Measurements from ENCODE around the gene STK32B.
"Not testable (repeated sequence)": the region's sequence is repeated elsewhere in the genome, so short reads cannot be mapped to it uniquely, and the experiment has no call there.

STK32B gene

GRCh38 chr4:5051278-5052203, at the start of gene STK32B:
STK32B (plus strand) TSS chr4:5051480.
- TF ChIP-seq POLR2A (IDR thresholded peaks at IDR 0.05; ENCODE audit: low read length) (no peak), GATA1 (IDR thresholded peaks at IDR 0.05; ENCODE audit: low read depth, low read length) (no peak)
- DNase-seq = peak; percentile 56 to 65

DNA sequence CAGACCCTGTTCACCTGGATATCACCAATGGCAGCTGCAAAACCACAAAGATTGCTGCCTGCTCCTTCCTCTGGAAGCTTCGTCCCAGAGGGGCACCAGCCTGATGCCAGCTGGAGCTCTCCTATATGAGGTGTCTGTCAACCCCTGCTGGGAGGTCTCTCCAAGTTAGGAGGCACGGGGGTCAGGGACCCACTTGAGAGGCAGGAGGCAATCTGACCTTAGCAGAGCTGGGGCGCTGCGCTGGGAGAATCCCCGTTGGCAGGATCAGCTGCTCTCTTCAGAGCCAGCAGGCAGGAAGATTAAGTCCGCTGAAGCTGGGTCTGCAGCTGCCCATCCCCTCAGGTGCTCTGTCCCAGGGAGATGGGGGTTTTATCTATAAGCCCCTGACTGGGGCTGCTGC, 49.6 kb upstream of the STK32B start:
- not testable (repeated sequence) for DNase-seq

DNA sequence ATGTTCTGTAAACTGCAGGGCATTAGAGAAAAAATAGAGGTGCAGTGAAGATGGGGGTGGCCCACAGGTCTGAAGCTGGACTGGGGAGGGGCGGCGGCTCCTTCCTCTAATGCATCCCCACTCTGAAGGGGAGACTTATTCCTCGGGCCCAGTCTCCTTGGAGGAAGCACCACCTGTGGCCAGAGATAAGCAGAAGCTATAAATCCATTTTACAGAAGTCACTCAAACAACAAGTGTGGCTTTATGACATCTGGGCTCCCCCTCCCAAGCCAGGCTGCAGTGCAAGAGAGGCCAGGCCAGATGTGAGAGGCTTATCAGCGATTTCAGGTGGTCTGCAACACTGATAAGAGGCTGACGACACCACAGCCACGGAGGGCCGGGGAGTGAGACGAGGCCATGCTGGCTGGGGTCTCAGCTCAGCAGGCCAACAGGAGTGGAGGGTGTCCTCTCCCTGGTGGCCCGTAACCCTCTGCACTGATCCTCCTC, 47.9 kb upstream of the STK32B start:
- peak; percentile 89 to 98 for DNase-seq
- TF ChIP-seq POLR2A (IDR thresholded peaks at IDR 0.05; ENCODE audit: low read length) = no peak
- peak; percentile 76 for TF ChIP-seq GATA1 (IDR thresholded peaks at IDR 0.05; ENCODE audit: low read depth, low read length)

GRCh38 chr4:5003918-5004317, 47.4 kb upstream of the STK32B start:
- DNase-seq = no peak
- TF ChIP-seq POLR2A (IDR thresholded peaks at IDR 0.05; ENCODE audit: low read length) (no peak), GATA1 (IDR thresholded peaks at IDR 0.05; ENCODE audit: low read depth, low read length) (no peak)

- peak in 1 of 2 experiments; percentile 35 for DNase-seq
- TF ChIP-seq POLR2A (IDR thresholded peaks at IDR 0.05; ENCODE audit: low read length) (no peak), GATA1 (IDR thresholded peaks at IDR 0.05; ENCODE audit: low read depth, low read length) (no peak)
Measured at GRCh38 chr4:5004496-5004895, 46.8 kb upstream of the STK32B start.

DNA sequence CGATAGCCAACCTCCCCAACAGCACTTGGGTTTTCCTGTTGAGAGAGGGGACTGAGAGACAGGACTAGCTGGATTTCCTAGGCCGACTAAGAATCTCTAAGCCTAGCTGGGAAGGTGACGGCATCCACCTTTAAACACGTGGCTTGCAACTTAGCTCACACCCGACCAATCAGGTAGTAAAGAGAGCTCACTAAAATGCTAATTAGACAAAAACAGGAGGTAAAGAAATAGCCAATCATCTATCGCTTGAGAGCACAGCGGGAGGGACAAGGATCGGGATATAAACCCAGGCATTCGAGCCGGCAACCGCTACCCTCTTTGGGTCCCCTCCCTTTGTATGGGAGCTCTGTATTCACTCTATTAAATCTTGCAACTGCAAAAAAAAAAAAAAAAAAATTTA, 44.3 kb upstream of the STK32B start:
- not testable (repeated sequence) for DNase-seq

- DNase-seq = no peak
- TF ChIP-seq POLR2A (IDR thresholded peaks at IDR 0.05; ENCODE audit: low read length) = no peak
- TF ChIP-seq GATA1 (IDR thresholded peaks at IDR 0.05; ENCODE audit: low read depth, low read length) = no peak
Measured at GRCh38 chr4:5009796-5010195, 41.5 kb upstream of the STK32B start.

GRCh38 chr4:5010984-5011383, 40.3 kb upstream of the STK32B start:
- TF ChIP-seq POLR2A (IDR thresholded peaks at IDR 0.05; ENCODE audit: low read length) = no peak
- TF ChIP-seq GATA1 (IDR thresholded peaks at IDR 0.05; ENCODE audit: low read depth, low read length) = no peak
- DNase-seq = no peak

DNA sequence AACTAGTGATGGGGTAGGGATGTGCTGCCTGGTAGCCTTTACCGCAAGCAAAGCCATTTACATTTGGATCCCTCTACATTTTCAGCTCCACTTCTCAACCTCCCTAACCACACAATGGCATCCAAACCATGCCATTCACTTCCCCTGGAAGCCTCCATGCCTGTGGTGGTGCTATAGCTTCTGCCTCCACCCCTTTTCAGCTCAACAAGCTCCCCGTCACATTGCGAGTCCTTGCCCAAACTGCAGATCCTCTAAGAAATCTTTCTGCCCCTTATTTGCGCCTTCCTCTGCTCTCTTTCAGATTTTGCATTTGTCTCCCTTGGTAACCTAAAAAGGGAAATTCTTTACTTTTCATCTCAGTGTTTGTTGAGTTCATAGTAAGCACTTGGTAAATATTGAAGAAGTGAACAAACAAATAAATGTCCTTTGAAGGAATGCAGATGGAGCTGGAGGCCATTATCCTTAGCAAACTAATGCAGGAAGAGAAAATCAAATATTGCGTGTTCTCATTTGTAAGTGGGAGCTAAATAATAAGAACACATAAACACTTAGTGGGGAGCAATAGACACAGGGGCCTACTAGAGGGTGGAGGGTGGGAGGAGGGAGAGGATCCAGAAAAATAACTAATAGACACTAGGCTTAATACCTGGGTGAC, 38.9 kb upstream of the STK32B start:
- no peak for DNase-seq
- TF ChIP-seq GATA1 (IDR thresholded peaks at IDR 0.05; ENCODE audit: low read depth, low read length) = no peak
- no peak for TF ChIP-seq POLR2A (IDR thresholded peaks at IDR 0.05; ENCODE audit: low read length)

GRCh38 chr4:5012958-5013357, 38.3 kb upstream of the STK32B start:
- DNase-seq = no peak
- TF ChIP-seq GATA1 (IDR thresholded peaks at IDR 0.05; ENCODE audit: low read depth, low read length) (no peak), POLR2A (IDR thresholded peaks at IDR 0.05; ENCODE audit: low read length) (no peak)

DNA sequence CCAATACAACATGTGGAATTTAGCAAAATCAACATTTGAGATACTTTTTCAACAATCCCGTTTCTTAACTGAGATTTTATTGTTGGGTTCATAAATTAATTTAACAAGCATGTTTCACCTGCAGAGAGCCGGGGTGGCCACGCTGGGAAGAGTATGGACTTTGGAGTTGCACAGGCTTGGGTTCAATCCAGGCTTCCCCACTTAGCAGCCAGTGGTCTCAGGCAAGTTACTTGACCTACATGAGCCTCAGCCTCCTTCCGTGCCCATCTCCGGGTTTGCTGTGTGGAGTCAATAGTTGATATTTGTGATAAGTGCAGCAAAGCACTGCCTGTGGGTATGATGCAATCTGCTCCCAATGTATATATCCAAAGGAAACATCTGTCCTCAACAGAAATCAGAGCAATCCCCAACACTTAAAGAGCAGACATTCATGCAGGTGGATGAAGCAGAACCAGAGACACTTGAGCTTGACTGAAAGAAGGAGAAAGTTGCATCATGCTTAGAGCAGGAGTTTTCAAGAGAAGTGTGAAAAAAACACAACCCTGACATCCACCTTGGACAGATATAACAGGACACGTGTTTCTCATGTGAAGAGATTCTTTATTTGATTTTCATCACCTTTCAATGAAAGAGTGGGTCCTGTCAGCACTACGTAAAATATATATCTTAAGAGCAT, 37.1 kb upstream of the STK32B start:
- TF ChIP-seq POLR2A (IDR thresholded peaks at IDR 0.05; ENCODE audit: low read length) (no peak), GATA1 (IDR thresholded peaks at IDR 0.05; ENCODE audit: low read depth, low read length) (no peak)
- peak in 1 of 2 experiments; percentile 15 for DNase-seq

- DNase-seq = peak; percentile 37 to 51
- no peak for TF ChIP-seq GATA1 (IDR thresholded peaks at IDR 0.05; ENCODE audit: low read depth, low read length)
Measured at GRCh38 chr4:5018096-5018495, 33.2 kb upstream of the STK32B start.

GRCh38 chr4:5018603-5019002, 32.7 kb upstream of the STK32B start:
- DNase-seq = peak; percentile 28 to 35
- TF ChIP-seq POLR2A (IDR thresholded peaks at IDR 0.05; ENCODE audit: low read length) (no peak), GATA1 (IDR thresholded peaks at IDR 0.05; ENCODE audit: low read depth, low read length) (no peak)

GRCh38 chr4:5019274-5019673, 32.0 kb upstream of the STK32B start, which contains the start of gene CYTL1:
CYTL1 (minus strand) TSS chr4:5019458; CDS start chr4:5019445, 13 bp downstream.
- TF ChIP-seq POLR2A (IDR thresholded peaks at IDR 0.05; ENCODE audit: low read length) (peak; percentile 21), GATA1 (IDR thresholded peaks at IDR 0.05; ENCODE audit: low read depth, low read length) (no peak)
- peak; percentile 42 to 45 for DNase-seq
